ENCODE results near the gene MAGI2.

- TF ChIP-seq POLR2A (IDR thresholded peaks at IDR 0.05; ENCODE audit: low read length) (no peak), GATA1 (IDR thresholded peaks at IDR 0.05; ENCODE audit: low read depth, low read length) (no peak)
Measured at GRCh38 chr7:79293655-79294142, 159.8 kb downstream of the MAGI2 start.
